Mucosa of rectum (tissue), 2 donors: ENCODE results near the gene LACC1.

ENCODE experiments used
- H3K27ac ChIP-seq, 2 donors: one replicate each; pipeline ENCODE4 v1.7.0; 2013; ENCODE audit warnings: inconsistent platforms in 2 of 2, low read depth in 2 of 2, low read length in 2 of 2
- H3K27me3 ChIP-seq, 2 donors: one replicate each; pipeline ENCODE4 v1.7.0; 2013; ENCODE audit warnings: low read length in 2 of 2; ENCODE audit not compliant: control insufficient read depth in 2 of 2, insufficient read depth in 2 of 2
- H3K36me3 ChIP-seq, 2 donors: one replicate each; pipeline ENCODE4 v1.7.0; 2013; ENCODE audit warnings: low read length in 2 of 2; ENCODE audit not compliant: control insufficient read depth in 2 of 2, insufficient read depth in 2 of 2
- H3K4me1 ChIP-seq, 2 donors: one replicate each; pipeline ENCODE4 v1.7.0; 2013; ENCODE audit warnings: low read length in 2 of 2, mild to moderate bottlenecking in 1 of 2; ENCODE audit not compliant: control insufficient read depth in 2 of 2, insufficient read depth in 2 of 2
- H3K4me3 ChIP-seq, 2 donors: one replicate each; pipeline ENCODE4 v1.7.0; 2013; ENCODE audit warnings: low read length in 2 of 2
- H3K9ac ChIP-seq, 2 donors: one replicate each; pipeline ENCODE4 v1.7.0; 2013; ENCODE audit warnings: low read length in 2 of 2, low read depth in 1 of 2, mild to moderate bottlenecking in 1 of 2
- H3K9me3 ChIP-seq, 2 donors: one replicate each; pipeline ENCODE4 v1.7.0; 2013; ENCODE audit warnings: low read length in 2 of 2; ENCODE audit not compliant: control insufficient read depth in 2 of 2
- donor health status: healthy.
- donor health status: Normal muscosa, but diverticular disease.

LACC1 gene

DNA sequence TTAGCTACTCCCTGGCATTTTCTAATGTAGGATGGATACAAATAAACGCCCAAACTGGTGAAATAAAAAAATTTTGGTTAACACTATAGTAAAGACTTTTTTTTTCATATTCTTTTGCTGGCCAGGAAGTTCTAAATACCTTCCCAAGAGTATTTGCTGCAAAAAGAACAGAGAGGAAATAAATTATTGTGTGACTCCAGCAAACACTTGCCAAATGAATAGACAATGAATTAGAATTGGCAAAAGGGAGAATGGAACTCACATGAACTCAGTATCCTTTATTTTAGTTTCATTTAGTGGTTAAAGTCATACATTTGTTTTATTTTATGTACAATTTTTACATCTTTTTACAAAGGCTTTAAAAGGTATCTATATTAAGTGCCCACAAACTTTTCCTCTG lies 58.1 kb downstream of the LACC1 start:
- no peaks in the 10 kb centered on the region for H3K36me3 ChIP-seq
- H3K4me3 ChIP-seq, result no peak overlapping the region
- no peak overlapping the region for H3K9ac ChIP-seq
- H3K9me3 ChIP-seq, result no peaks in the 10 kb centered on the region
- peaks cover 3 to 6% of the 10 kb centered on the region in 2 donors for H3K4me1 ChIP-seq
- H3K27me3 ChIP-seq, result peaks cover 0 to 2% of the 10 kb centered on the region in 2 donors
- H3K27ac ChIP-seq, result no peak overlapping the region

DNA sequence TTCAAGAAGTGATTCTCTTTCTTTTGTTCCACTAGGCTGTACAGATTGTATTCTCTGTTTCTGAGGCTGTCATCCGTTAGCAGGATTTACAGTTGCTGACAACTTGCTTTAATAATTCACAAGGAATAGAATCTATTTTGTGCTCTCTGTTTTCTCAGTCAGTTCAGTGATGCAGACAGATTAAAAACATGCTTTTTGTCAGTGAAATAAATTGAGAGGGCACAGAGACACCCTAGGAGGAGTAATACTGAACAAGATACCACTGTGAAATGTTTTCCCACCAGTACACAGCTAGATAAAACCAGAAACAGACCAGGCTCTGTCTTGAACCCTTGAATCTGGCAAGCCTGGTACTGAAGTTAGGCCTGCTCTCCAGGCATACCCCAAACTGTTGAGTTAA lies 58.7 kb downstream of the LACC1 start:
- H3K27me3 ChIP-seq, result peaks cover 0 to 2% of the 10 kb centered on the region in 2 donors
- no peaks in the 10 kb centered on the region for H3K9me3 ChIP-seq
- H3K4me3 ChIP-seq, result no peak overlapping the region
- peaks cover 3 to 6% of the 10 kb centered on the region in 2 donors for H3K4me1 ChIP-seq
- no peaks in the 10 kb centered on the region for H3K36me3 ChIP-seq
- no peak overlapping the region for H3K27ac ChIP-seq
- H3K9ac ChIP-seq, result no peak overlapping the region

DNA sequence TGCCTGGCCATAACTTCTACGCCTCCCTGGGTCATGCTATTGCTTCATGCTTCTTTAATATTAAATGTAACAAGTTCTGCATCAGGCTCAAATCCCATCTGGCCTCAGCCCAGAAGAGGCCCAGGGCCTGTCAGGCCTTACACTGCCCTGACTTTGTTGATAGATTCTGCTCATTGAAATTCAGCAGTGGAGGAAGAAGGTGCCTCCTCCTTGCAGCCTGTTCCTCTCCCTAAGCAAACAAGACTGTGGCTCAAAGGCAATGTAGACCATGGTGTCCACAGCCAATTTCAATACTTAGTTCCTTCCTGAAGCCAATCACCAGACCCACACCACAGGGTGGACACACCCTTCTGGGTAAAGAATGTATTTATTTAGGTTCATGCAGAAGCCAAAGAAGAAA lies 59.4 kb downstream of the LACC1 start:
- H3K9me3 ChIP-seq, result no peaks in the 10 kb centered on the region
- H3K36me3 ChIP-seq, result no peaks in the 10 kb centered on the region
- H3K27ac ChIP-seq, result peak overlapping the region in 1 of 2 donors; percentile 18
- no peak overlapping the region for H3K9ac ChIP-seq
- H3K27me3 ChIP-seq, result peaks cover 0 to 2% of the 10 kb centered on the region in 2 donors
- no peak overlapping the region for H3K4me3 ChIP-seq
- peaks cover 3 to 6% of the 10 kb centered on the region in 2 donors for H3K4me1 ChIP-seq

- Histone ChIP-seq H3K27ac (no peak overlapping the region), H3K4me3 (no peak overlapping the region), H3K36me3 (no peaks in the 10 kb centered on the region), H3K4me1 (peaks cover 3 to 6% of the 10 kb centered on the region in 2 donors), H3K9ac (no peak overlapping the region), H3K9me3 (no peaks in the 10 kb centered on the region), H3K27me3 (no peaks in the 10 kb centered on the region)
These were observed 62.6 kb downstream of the LACC1 start for GRCh38 chr13:43942286-43942685.
